ENCODE results near the gene HSDL2.

HSDL2 gene

GRCh38 chr9:112465352-112465751 is 85.4 kb downstream of the HSDL2 start:
- no peak for DNase-seq

DNA sequence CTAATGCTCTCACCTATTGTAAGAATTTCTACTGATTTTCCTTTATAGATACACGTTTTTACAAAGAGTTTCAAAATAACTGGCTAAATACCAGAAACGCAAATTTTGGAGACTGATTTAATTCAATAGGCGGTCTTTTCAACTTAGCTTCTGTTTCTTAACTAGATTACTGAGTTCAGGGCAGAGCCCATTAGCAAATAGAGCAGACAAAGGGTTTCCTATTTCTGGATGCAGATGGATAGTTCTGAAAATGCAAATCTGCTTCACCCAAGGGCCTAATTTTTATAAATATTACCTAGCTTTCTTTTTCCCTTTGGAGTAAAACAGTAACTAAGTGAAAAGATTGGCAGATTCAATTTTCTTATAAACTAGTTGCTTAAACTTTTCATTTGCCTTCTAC is 93.1 kb downstream of the HSDL2 start:
- no peak for DNase-seq

GRCh38 chr9:112473986-112474385 is 94.1 kb downstream of the HSDL2 start:
- DNase-seq: no peak

GRCh38 chr9:112475318-112475717 is 95.4 kb downstream of the HSDL2 start:
- no peak for DNase-seq

- no peak for DNase-seq
These were observed 97.4 kb downstream of the HSDL2 start for GRCh38 chr9:112477330-112477729.

GRCh38 chr9:112479221-112479620 is 99.3 kb downstream of the HSDL2 start:
- DNase-seq: no peak

DNA sequence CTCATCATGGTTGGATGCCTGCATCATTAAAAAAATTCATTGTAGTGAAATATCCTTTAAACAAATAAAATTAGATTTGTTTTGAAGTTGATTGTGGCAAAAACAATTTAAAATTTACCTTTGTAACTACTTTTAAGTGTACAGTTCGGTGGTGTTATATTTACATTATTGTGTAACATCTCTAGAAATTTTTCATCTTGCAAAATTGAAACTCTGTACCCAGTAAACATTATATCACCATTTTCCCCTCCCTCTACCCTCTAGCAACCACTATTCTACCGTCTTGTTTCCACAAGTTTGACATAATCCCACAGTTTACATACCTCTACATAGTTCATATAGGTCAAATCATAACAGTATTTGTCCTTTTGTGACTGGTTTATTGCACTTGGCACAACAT is 104.7 kb downstream of the HSDL2 start:
- no peak for DNase-seq

DNA sequence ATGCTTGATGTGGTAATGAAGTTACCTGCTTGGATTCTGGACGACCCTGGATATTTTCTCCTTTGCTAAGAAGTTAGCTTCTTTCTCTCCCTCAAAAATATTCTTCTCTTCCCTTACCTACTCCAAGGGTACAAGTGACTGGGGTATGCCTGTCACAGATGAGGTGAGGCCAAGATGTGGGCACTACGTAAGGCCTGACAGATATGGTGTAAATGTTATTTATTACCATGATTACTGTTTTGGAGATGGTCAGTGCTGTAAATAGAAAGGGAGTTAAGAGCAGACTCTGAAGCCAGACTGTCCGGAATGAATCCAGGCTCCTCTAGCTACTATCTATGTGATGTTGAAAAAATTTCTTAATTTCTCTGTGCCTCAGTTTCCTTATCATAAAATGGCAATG is 105.7 kb downstream of the HSDL2 start:
- no peak for DNase-seq

GRCh38 chr9:112486221-112487007 is 106.5 kb downstream of the HSDL2 start, which contains the start of gene KIAA1958:
Gene KIAA1958 (plus strand): TSS chr9:112486827. CDS start chr9:112574081, 87,254 bp downstream.
- DNase-seq: peak; percentile 77

- no peak for DNase-seq
These were observed 107.3 kb downstream of the HSDL2 start for GRCh38 chr9:112487008-112487798.

DNA sequence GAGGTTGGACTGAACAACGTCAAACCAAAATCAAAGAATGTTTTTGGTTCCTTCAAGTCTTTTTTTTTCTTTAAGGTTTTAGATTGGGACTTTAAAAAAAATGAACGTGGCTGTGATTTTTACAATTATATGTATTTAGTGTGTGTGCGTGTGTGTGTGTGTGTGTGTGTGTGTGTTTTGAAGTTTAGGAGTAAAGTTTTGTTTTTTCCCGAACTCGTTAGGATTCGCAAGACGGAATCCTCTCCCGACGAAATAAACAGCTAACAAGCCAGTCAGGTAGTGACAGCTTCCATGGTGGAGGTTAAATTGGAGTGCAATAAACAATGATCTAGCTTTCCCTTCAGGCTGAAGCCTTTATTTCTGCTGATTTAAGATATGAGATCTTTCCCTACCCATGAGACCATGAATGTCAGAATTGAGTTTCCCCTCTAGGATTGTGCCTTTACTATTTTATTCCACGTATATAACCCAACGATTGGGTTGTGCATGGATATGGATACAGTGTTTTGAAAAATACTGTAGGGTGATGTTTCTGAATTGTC is 108.0 kb downstream of the HSDL2 start:
- no peak for DNase-seq

GRCh38 chr9:112489039-112489546 is 109.2 kb downstream of the HSDL2 start:
- DNase-seq: no peak

- DNase-seq: no peak
These were observed 110.2 kb downstream of the HSDL2 start for GRCh38 chr9:112489876-112490666.

DNA sequence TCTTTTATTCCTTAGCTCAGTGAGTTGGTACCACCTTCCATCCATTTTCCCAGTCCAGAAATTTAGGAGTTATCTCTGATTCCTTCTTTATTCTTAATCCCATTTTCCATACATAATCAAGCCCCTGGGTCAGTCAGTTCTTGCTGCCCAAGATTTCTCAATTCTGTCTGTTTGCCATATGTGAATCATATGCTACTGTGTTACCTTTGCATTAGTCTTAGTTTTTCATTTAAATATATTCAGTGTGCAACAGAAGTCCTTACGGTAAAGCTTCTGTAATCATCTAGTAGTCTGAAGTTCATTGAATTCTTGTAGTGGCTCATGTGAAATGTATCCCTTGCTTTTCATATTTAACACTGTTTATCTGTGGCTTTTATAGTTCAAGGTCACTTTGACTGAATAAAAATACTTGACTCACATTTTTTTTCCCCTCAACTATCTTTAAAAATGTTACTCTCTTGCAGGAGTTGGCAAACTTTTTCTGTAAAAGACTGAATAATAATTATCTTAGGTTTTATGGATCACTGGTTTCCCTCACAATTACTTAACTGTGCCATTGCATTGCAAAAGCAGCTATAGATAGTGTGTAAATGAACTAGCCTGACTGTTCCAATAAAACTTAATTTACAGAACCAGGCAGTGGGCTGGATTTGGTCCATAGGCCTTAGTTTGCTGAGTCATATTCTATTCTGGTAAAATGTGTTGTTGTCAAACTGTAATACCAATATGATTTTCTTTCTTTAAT is 113.7 kb downstream of the HSDL2 start:
- no peak for DNase-seq

- DNase-seq: no peak
These were observed 114.2 kb downstream of the HSDL2 start for GRCh38 chr9:112494153-112494552.

DNA sequence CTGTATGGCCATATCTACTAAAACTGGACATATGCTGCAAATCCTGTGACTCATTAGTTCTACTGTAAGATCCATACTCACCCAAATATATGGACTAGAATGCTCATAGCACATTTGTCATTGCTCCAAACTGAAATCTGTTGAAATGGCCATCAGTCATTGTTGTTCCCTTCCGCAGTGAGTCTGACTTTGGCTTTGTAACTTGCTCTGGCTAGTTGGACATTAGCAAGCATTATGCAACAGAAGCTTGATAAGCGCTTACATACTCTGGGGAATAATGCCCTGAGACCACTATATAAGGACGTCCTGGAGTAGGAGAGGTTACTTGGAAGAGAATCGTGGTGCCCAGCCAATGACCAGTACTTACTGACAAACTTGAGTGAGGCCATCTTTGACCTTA is 115.7 kb downstream of the HSDL2 start:
- DNase-seq: no peak

DNA sequence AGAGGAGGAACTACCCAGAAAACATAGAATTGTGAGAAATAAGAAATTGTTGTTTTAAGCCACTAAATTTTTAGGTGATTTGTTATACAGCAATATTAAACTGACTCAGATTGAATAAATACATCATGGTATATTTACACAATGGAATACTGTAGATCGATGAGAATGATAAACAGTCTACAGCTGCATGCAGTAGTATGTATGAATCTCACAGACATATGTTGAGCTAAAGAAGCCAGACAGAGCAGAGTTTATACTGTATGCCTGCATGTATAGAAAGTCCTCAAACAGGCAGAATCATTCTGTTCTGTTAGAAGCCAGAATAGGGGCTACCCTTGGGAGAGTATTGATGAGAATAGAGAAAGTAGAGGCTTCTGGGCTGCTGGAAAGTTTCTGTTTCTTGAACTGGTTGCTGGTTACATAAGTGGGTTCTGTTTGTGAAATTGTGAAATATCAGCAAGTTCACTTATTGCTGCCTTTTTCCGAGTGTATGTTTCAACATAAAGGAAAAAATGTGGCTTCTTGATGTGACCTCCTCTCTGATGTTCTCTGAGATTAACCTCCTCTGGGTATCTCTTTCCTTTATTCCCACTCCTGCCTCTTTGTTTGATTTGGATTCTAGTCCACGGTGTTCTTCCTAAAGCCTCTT is 116.3 kb downstream of the HSDL2 start:
- DNase-seq: no peak

- DNase-seq: no peak
These were observed 120.9 kb downstream of the HSDL2 start for GRCh38 chr9:112500842-112501241.

DNA sequence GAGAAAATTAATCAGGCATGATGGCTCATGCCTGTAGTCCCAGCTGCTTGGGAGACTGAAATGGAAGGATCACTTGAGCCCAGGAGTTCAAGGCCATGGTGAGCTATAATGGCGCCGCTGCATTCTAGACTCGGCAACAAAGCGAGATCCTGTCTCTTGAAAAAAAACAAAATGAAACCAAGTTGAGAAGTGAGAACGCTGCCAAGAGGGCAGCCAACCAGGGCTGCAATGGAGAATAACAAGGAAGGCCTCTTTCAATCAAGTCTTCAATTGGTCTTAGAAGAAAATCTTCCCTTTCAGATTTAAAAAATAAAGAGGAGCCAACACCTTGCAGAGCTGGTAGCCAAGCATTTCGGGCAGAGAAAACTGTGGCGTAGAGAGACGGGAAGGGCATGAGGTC is 121.4 kb downstream of the HSDL2 start:
- no peak for DNase-seq

GRCh38 chr9:112502175-112502946 is 122.5 kb downstream of the HSDL2 start:
- no peak for DNase-seq

- no peak for DNase-seq
These were observed 123.3 kb downstream of the HSDL2 start for GRCh38 chr9:112503170-112503569.

Data from GDM1 (cell line).